Breast epithelium (tissue), 3 donors: Measurements from ENCODE around the gene RAPGEF1.

Experiments
- POLR2A ChIP-seq: fragments of 450-650 bp; IDR thresholded peaks from one replicate; pipeline ENCODE4 v1.6.1; 2016; ENCODE audit warnings: antibody characterized with exemption, mild to moderate bottlenecking, moderate library complexity
- POLR2AphosphoS5 ChIP-seq, 3 donors: sonication (generic); formaldehyde crosslinking; IDR thresholded peaks; one replicate each; pipeline ENCODE4 v1.6.1; 2017; ENCODE audit warnings: antibody characterized with exemption in 3 of 3
- TF ChIP-seq, protein P1 (sequence below), 3 donors: fragments of 450-650 bp; IDR thresholded peaks; one replicate each; pipeline ENCODE4 v1.5.1; 2016 to 2017; ENCODE audit warnings: antibody characterized with exemption in 3 of 3, mild to moderate bottlenecking in 3 of 3, moderate library complexity in 3 of 3

DNA sequence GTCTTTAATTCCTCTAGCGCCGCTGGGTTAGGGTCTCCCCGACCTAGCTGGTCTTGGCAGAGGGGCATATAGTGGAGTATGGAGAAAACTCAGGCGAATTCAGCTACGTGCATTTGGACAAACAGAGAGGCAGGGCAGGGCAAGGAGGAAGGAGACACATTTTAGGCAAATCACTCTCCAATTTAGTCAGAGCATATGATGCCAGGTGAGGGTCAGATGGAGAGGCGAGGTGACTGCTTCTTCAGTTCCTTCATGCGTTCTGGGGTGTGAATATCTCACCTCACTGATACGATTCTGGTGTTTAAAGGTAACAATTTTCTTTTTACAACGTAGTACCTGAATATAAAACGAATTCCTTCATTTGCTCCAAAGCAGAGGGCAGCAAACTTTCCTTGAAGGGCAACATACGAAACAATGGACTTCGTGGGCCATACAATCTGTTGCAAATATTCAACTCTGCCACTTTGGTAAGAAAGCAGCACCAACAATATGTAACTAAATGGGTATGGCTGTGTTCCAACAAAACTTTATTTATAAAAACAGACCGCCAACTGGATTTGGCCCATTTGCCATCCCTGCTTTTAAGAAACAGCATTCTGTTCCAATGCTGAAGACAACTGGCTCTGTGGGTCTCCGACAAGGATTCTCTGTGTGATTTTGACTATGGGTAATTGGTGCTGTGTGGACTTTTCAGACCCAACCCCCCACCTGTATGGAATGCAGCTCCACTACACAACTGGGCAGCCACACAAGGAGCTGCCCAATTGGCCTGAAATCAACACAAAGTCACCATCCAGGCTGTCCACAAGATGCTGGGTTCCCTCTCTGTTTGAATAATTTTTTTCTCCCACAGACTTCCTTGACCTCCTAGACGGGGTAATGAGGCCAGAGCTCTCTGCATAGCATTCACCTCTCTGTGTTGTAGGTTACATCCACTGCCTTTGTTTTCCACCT is 53.8 kb downstream of the RAPGEF1 start:
- TF ChIP-seq, protein P1, sequence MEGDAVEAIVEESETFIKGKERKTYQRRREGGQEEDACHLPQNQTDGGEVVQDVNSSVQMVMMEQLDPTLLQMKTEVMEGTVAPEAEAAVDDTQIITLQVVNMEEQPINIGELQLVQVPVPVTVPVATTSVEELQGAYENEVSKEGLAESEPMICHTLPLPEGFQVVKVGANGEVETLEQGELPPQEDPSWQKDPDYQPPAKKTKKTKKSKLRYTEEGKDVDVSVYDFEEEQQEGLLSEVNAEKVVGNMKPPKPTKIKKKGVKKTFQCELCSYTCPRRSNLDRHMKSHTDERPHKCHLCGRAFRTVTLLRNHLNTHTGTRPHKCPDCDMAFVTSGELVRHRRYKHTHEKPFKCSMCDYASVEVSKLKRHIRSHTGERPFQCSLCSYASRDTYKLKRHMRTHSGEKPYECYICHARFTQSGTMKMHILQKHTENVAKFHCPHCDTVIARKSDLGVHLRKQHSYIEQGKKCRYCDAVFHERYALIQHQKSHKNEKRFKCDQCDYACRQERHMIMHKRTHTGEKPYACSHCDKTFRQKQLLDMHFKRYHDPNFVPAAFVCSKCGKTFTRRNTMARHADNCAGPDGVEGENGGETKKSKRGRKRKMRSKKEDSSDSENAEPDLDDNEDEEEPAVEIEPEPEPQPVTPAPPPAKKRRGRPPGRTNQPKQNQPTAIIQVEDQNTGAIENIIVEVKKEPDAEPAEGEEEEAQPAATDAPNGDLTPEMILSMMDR (IDR thresholded peaks at IDR 0.05), result no peak
- TF ChIP-seq POLR2AphosphoS5 (IDR thresholded peaks at IDR 0.05) (no peak), POLR2A (no peak)
